HG02623 (cell line): ENCODE data around the gene MYO7A.

ENCODE experiments used
- ATAC-seq: cut with Tn5 transposase; IDR thresholded peaks from one replicate; pipeline ENCODE4 v1.9.1; 2021; ENCODE audit warnings: moderate library complexity; ENCODE audit not compliant: unreplicated experiment

The MYO7A gene

DNA sequence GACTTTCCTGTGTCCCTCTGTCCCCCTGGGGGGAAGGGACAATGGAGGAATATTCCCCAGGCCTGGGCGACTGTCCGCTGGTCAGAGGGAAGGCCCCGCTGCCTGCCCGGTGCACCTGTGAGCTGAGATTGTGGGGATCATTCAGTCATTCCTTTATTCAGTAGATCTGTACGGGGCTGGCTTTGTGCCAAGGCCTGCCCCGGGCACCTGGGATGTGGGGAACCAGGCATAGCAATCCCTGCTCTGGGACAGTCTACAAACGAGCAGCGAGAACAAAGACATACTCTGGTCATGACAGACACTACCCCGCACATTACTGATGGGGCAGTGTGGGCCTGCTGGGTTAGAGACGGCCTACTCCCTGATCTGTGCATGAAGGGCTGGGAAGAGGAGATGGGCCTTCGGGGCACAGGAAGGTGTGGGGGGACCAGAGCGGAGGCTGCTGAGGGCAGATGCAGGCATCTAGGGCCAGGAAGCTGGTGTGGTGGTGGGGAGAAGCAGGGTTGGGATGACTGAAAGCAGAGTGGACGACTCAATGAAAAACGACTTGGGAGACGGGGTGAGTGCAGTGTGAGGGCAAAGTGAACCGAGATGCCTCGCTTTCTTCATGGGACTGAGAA is 1.8 kb upstream of the MYO7A start:
- no peak for ATAC-seq

- ATAC-seq: no peak
These were observed 1.2 kb upstream of the MYO7A start for GRCh38 chr11:77126861-77127234.

GRCh38 chr11:77127235-77127911 is 673 bp upstream of the MYO7A start:
- ATAC-seq: no peak

GRCh38 chr11:77129069-77129841 is 1.2 kb downstream of the MYO7A start:
- no peak for ATAC-seq

GRCh38 chr11:77129842-77130756 is 2.1 kb downstream of the MYO7A start:
- no peak for ATAC-seq

DNA sequence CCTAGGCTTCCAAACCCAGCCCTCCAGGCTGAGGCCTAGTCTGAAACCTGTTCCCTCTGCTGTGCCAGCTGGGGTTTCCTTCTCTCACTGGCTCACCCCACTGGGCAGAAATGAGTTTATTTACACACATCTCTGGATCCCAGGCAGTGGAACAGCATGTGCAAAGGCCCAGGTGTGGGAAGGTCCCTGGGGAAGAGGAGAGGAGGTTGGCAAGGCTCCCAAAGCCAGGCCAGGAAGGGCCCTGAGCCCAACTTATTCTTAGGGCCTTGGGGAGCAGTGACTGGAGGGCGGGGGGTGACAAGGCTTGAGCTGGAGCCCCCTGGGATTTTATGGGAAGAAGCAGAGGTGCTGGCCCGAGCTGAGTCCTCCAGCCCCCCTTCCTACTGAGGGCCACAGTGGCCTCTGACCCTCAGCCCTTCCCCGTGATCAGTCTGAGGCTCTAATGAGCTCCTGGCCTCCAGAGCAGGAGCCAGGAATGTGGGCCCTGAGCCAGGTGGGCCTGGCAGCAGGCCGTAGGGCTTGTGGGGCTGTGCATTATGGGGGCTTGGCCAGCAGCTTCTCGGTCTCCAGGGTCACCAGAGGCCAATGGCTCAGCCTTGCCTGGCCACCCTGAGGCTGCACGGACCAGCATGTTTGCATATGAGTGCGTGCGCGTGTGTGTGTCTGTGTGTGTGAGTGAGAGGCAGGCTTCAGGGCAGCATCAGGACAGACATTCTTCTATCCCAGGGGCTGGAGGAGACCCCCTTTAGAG is 2.9 kb downstream of the MYO7A start:
- ATAC-seq: no peak

- ATAC-seq: no peak
These were observed 3.5 kb downstream of the MYO7A start for GRCh38 chr11:77131560-77131959.

GRCh38 chr11:77135069-77135468 is 7.0 kb downstream of the MYO7A start:
- ATAC-seq: no peak

DNA sequence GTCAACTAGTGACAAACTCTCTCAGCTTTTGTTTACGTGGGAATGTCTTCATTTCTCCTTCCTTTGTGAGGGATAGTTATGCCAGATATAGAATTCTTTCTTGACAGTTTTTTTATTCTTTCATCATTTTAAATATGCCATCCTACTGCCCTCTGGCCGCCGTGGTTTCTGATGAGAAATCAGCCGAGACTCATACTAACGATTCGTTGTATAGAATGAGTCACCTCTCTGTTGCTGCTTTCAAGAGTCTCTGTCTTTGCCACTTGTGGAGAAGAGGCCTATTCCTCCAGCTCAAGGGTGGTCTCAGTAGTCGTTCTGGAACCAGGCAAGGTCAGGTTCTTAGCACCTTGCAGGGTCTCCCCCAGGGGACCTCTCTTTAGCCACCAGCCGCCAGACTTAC is 8.0 kb downstream of the MYO7A start:
- ATAC-seq: no peak

- no peak for ATAC-seq
These were observed 8.9 kb downstream of the MYO7A start for GRCh38 chr11:77136784-77137420.

- no peak for ATAC-seq
These were observed 9.4 kb downstream of the MYO7A start for GRCh38 chr11:77137421-77137820.

DNA sequence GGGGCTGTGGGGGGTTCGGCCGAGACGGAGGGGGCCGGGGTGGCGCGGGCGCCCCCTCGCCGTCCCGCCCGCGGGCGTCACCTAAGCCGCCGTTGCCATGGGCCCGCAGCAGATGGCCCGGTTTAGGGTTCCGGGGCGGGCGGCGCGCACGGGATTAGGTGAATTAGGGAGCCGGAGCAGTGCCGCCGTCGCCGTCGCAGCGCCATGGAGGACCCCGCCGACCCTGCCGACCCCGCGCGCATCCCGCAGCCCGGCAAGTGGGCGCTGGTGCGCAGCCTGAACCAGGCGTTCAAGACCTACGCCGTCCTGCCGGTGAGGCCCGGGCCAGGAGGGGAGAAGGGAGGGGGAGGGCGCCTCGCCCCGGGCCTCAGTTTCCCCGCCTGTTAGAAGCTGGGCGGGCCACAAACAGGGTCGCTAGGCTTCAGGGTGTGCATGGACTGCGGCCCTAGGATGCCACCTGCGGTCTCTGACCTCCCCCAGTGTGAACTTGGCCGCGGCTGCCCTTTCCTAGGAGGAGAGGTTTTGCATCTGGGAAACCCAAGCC is 10.1 kb downstream of the MYO7A start:
- no peak for ATAC-seq

DNA sequence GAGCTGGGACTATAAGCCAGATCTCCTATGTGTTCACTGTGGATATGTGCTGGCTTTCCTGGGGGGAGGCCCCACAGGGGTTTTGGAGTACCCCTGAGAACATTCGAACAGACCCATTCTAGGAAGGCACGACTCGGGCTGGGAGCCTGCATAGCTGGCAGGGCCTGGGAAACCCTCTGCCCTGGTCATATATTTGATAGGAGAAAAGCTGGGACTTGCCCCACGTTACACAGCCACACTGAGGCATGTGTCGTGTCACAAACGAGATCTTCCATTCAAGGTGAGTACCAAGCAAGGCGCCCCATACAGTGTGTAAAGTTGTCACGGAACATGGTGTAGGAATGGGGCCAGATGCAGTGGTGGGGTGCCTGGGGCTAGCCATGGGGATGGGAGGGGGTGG is 11.2 kb downstream of the MYO7A start:
- ATAC-seq: no peak

DNA sequence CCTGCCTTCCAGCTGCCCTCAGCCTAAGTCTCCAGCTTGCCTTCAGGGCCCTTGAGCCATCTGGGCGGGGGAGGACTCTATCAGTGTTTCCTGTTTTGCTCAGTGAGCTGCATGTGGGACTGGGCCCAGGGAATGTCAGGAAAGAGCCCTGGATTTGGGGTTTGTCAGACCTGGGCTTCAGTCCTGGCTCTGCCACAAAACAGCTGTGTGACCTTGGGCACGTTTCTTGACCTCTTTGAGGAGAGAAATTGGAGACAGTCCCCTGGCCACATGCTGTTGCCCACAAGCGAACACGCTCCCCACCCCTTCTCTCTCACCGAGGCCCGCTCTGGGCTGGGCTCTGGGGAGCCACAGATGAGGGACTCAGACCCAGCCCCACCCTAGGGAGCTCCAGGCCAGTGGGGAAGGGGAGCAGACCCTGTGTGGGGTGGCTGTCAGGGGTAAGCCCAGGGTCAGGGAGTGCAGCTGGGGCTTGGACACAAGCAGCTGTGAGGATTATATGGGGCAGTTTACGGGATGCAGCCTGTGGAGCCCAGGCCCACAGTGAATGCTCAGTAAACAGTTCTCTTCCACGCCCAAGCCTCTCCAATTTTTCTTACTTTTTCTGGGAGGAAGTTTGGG is 12.3 kb downstream of the MYO7A start:
- no peak for ATAC-seq

GRCh38 chr11:77141034-77141433 is 13.0 kb downstream of the MYO7A start:
- ATAC-seq: no peak

DNA sequence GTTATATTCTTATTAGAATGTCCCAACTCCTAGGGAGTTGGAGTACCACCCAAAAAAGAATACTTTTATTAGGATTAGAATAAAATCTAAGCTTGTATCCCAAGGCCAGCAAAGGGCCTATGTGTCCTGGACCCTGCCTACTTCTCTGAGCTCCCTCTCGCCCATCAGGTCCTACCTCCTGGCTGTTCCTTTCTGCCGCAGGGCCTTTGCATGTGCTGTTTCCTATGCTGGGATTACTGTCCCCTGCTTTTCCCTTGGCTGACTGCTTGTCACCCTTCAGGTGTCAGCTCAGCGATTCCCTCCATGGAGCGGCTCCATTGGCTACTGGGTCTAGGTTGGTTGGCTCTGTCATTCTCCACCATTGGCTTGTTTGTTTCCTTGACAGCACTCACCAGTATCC is 13.4 kb downstream of the MYO7A start:
- ATAC-seq: no peak

DNA sequence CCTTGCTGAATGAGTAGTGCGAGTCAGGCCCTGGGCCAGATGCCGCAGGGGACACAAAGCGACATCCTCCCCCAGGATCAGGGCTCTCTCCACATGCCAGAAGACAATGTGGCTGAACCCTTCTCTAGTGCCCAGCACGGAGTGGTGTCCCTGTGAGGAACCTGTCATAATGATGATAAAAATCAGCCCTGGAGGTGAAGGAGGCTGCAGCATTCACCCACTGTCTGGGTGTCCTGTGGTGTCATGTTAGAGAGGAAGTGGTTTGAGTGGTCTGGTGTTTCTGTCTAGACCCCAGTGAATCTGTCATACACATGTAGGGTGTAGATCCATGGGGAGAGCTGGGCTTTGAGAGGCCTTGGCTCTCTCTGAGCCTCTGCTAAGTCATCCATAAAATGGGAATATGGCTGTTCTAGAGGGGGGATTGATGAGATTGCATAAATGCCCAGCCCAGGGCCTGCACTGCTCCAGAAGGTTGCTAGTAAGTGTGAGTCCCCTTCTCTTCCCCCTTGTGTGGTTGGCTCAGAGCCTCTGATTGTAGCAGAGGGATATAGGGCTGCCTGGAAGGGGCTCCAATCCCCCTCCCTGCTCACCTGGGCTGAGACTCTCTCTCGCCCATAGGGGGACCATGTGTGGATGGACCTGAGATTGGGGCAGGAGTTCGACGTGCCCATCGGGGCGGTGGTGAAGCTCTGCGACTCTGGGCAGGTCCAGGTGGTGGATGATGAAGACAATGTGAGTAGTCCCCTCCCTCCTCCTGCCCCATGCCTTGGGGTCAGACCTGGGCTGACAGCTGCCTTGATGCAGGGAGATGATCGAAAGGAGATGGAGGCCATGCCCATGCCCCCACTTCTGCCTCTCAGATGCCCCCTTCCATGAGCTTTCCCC is 14.3 kb downstream of the MYO7A start:
- no peak for ATAC-seq

DNA sequence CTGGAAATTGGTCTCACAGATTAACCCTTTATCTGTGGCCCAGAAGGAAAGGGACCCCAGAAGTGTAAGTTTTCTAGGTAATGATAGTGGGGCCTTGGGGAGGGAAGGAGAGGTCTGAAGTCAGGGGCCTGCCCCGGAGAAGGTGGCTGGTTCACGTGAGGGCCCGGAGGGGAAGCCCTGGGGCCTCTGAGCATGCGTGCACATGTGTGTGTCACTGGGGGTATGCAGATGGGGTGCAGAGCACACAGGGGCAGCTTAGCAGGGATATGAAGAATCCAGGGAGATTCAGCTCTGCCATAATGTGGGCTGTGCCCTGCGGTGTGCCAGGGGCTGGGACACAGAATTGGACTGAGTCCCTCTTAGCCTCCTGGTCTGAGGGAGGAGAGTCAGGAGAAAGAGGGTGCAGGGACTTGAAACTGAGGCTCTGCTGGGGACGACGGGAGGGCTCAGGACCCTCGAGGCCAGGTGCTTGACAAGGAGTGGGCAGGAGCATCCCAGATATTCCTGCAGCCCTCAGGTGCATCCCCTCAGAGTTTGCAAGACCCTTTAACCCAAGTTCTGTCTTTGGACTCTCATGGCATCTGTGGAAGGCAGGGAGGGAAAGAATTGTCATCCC is 15.5 kb downstream of the MYO7A start:
- no peak for ATAC-seq
